Neuronal stem cell (in vitro differentiated cells): ENCODE measurements around the gene CACNG4.
"Not testable (repeated sequence)": the region's sequence is repeated elsewhere in the genome, so short reads cannot be mapped to it uniquely, and the experiment has no call there.

ENCODE experiments used
- DNase-seq: peaks from one replicate; pipeline ENCODE4 v3.0.0-alpha.2; 2013; ENCODE audit warnings: low spot score
- H2AFZ ChIP-seq: one replicate; pipeline ENCODE4 v1.6.1; 2013; ENCODE audit warnings: mild to moderate bottlenecking, low read length, inconsistent platforms
- H2AK5ac ChIP-seq: 2 replicates; pipeline ENCODE4 v1.6.1; 2013; ENCODE audit warnings: low read depth, mild to moderate bottlenecking, inconsistent platforms, low read length, moderate library complexity, mixed read lengths
- H2BK120ac ChIP-seq: 2 replicates; pipeline ENCODE4 v1.6.1; 2013; ENCODE audit warnings: low read depth, mild to moderate bottlenecking, inconsistent platforms, low read length, moderate library complexity, mixed read lengths
- H2BK12ac ChIP-seq: one replicate; pipeline ENCODE4 v1.6.1; 2013; ENCODE audit warnings: low read length, inconsistent platforms
- H2BK15ac ChIP-seq: 2 replicates; pipeline ENCODE4 v1.6.1; 2013; ENCODE audit warnings: mild to moderate bottlenecking, low read length, inconsistent platforms, mixed read lengths
- H2BK5ac ChIP-seq: one replicate; pipeline ENCODE4 v1.6.1; 2013; ENCODE audit warnings: inconsistent platforms, mild to moderate bottlenecking, low read length, moderate library complexity
- H3K14ac ChIP-seq: one replicate; pipeline ENCODE4 v1.6.1; 2013; ENCODE audit warnings: low read length, inconsistent platforms
- H3K18ac ChIP-seq: 2 replicates; pipeline ENCODE4 v1.6.1; 2013; ENCODE audit warnings: low read length, inconsistent platforms
- H3K23ac ChIP-seq: 2 replicates; pipeline ENCODE4 v1.6.1; 2013; ENCODE audit warnings: low read depth, mild to moderate bottlenecking, mixed read lengths, low read length, inconsistent platforms; ENCODE audit not compliant: poor library complexity
- H3K27ac ChIP-seq: replicated peaks from 3 replicates; pipeline ENCODE4 v1.5.1; 2013; ENCODE audit warnings: low read length, inconsistent platforms
- H3K27me3 ChIP-seq, 3 experiments: 2 replicates each; pipeline ENCODE4 v1.6.1; 2013; ENCODE audit warnings: low read length in 3 of 3, mild to moderate bottlenecking in 2 of 3, inconsistent platforms in 1 of 3, low read depth in 1 of 3, mixed read lengths in 1 of 3, moderate library complexity in 1 of 3; ENCODE audit not compliant: control insufficient read depth in 3 of 3, insufficient read depth in 3 of 3
- H3K36me3 ChIP-seq, 2 donors: replicated peaks in 1 of 2; 2 replicates each; pipeline ENCODE4 v1.6.1; 2013; ENCODE audit warnings: low read length in 2 of 2; ENCODE audit not compliant: control insufficient read depth in 2 of 2, insufficient read depth in 2 of 2
- H3K4ac ChIP-seq: 2 replicates; pipeline ENCODE4 v1.6.1; 2013; ENCODE audit warnings: inconsistent platforms, mild to moderate bottlenecking, low read length, moderate library complexity
- H3K4me1 ChIP-seq, 2 donors: 1 replicate in 1 of 2; 2 replicates in 1 of 2; pipeline ENCODE4 v1.6.1; 2013; ENCODE audit warnings: low read length in 2 of 2, low read depth in 1 of 2; ENCODE audit not compliant: control insufficient read depth in 2 of 2, insufficient read depth in 1 of 2
- H3K4me2 ChIP-seq: one replicate; pipeline ENCODE4 v1.6.1; 2013; ENCODE audit warnings: mild to moderate bottlenecking, low read length, inconsistent platforms; ENCODE audit not compliant: insufficient read depth, poor library complexity, severe bottlenecking
- H3K4me3 ChIP-seq, 2 donors: 2 replicates each; pipeline ENCODE4 v1.5.1; 2013; ENCODE audit warnings: low read length in 2 of 2, mild to moderate bottlenecking in 2 of 2, inconsistent platforms in 1 of 2, moderate library complexity in 1 of 2
- H3K79me1 ChIP-seq: one replicate; pipeline ENCODE4 v1.6.1; 2013; ENCODE audit warnings: low read depth, mild to moderate bottlenecking, inconsistent platforms, low read length, moderate library complexity
- H3K9ac ChIP-seq: one replicate; pipeline ENCODE4 v1.6.1; 2013; ENCODE audit warnings: mild to moderate bottlenecking, low read depth, low read length, inconsistent platforms; ENCODE audit not compliant: poor library complexity
- H3K9me3 ChIP-seq, 2 donors: replicated peaks in 1 of 2; 2 replicates each; pipeline versions ENCODE3 to v1.6.1; 2013; ENCODE audit warnings: low read length in 2 of 2, mild to moderate bottlenecking in 2 of 2, inconsistent platforms in 1 of 2, low read depth in 1 of 2, mixed read lengths in 1 of 2, moderate library complexity in 1 of 2; ENCODE audit not compliant: control insufficient read depth in 2 of 2, insufficient read depth in 1 of 2
- H4K8ac ChIP-seq: one replicate; pipeline ENCODE4 v1.6.1; 2013; ENCODE audit warnings: low read depth, mild to moderate bottlenecking, inconsistent platforms, low read length, moderate library complexity
- H4K91ac ChIP-seq: one replicate; pipeline ENCODE4 v1.6.1; 2013; ENCODE audit warnings: low read length, low read depth, mild to moderate bottlenecking, inconsistent platforms; ENCODE audit not compliant: poor library complexity
- WGBS, 2 donors: extraction: QIAGEN DNeasy Blood & Tissue Kit; methylation state at CpG; one replicate each; pipeline ENCODE4 v1.1.7; 2013; ENCODE audit warnings: missing lambda C conversion rate in 2 of 2, mixed read lengths in 1 of 2; ENCODE audit not compliant: insufficient read length in 2 of 2, insufficient replicate concordance in 1 of 2; ENCODE audit errors: extremely low coverage in 2 of 2; 5-methylcytosine and 5-hydroxymethylcytosine counted together

Gene CACNG4

GRCh38 chr17:67035131-67036083, 70.9 kb downstream of the CACNG4 start:
- WGBS, 2 donors, result 100% methylated on average over 1 of the region's 11 CpGs; no CpG with 5 or more reads in 1 of the 2 donors
- no peak overlapping the region for H3K4ac ChIP-seq
- no peak overlapping the region for H4K8ac ChIP-seq
- H3K36me3 ChIP-seq, result no peaks in the 10 kb centered on the region
- no peak overlapping the region for H2AK5ac ChIP-seq
- no peak overlapping the region for H4K91ac ChIP-seq
- no peak overlapping the region for H2BK120ac ChIP-seq
- no peak overlapping the region for H3K18ac ChIP-seq
- H3K27ac ChIP-seq, result no peak overlapping the region
- no peak overlapping the region for H3K4me2 ChIP-seq
- H3K4me3 ChIP-seq, result no peak overlapping the region
- H2BK12ac ChIP-seq, result no peak overlapping the region
- no peak overlapping the region for H2AFZ ChIP-seq
- no peak overlapping the region for H3K14ac ChIP-seq
- H3K23ac ChIP-seq, result no peak overlapping the region
- H3K9ac ChIP-seq, result no peak overlapping the region
- H3K27me3 ChIP-seq, result no peaks in the 10 kb centered on the region
- no peak overlapping the region for H2BK15ac ChIP-seq
- peaks cover 0 to 7% of the 10 kb centered on the region in 2 donors for H3K4me1 ChIP-seq
- H2BK5ac ChIP-seq, result no peak overlapping the region
- no peaks in the 10 kb centered on the region for H3K79me1 ChIP-seq
- peaks cover 0 to 4% of the 10 kb centered on the region in 2 donors for H3K9me3 ChIP-seq
- DNase-seq, result no peak

DNA sequence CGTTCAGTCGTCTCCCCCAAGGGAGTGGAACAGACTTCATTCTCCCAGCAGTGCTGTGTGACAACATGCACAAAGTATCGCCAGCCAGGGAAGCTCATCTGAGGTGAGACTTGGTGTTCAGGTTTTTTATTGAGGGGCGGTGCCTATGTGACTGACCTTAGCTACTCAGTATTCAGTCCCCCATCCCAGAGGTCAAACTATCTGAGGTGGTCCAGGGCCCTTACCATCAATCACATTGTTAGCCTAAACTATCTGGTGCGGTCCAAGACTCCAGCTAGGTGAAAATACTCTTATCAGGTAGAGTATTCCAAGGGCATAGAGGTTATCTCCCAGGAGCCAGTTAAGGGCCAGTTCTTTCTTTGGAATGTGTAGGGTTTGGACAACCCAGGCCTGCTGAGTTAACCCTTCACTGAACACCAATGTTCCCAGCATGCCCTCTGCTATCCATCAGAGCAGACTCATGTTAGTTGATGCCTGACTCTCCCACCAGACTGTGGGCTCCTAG, 74.4 kb downstream of the CACNG4 start:
- Histone ChIP-seq H3K4me1 (no peaks in the 10 kb centered on the region), H3K27ac (no peak overlapping the region), H2AK5ac (no peak overlapping the region), H4K91ac (no peak overlapping the region), H3K4ac (no peak overlapping the region), H3K4me3 (no peak overlapping the region), H2AFZ (no peak overlapping the region), H4K8ac (no peak overlapping the region), H3K9me3 (no peaks in the 10 kb centered on the region), H3K27me3 (peaks cover 0 to 7% (median 0%) of the 10 kb centered on the region in 3 experiments), H3K23ac (no peak overlapping the region), H2BK5ac (no peak overlapping the region), H2BK12ac (no peak overlapping the region), H3K36me3 (no peaks in the 10 kb centered on the region), H3K9ac (no peak overlapping the region), H3K18ac (no peak overlapping the region), H2BK120ac (no peak overlapping the region), H2BK15ac (no peak overlapping the region), H3K4me2 (no peak overlapping the region), H3K79me1 (no peaks in the 10 kb centered on the region), H3K14ac (no peak overlapping the region)
- no CpG with 5 or more reads among the region's 5 CpGs for WGBS, 2 donors
- DNase-seq, result no peak

GRCh38 chr17:67040652-67041051, 76.1 kb downstream of the CACNG4 start:
- H3K9ac ChIP-seq, result no peak overlapping the region
- H3K4ac ChIP-seq, result no peak overlapping the region
- WGBS, 2 donors, result no CpG with 5 or more reads among the region's 6 CpGs
- no peak overlapping the region for H3K4me2 ChIP-seq
- H3K27me3 ChIP-seq, result peaks cover 0 to 7% (median 0%) of the 10 kb centered on the region in 3 experiments
- H2AK5ac ChIP-seq, result no peak overlapping the region
- H2BK12ac ChIP-seq, result no peak overlapping the region
- H3K14ac ChIP-seq, result no peak overlapping the region
- no peak overlapping the region for H2AFZ ChIP-seq
- H4K91ac ChIP-seq, result no peak overlapping the region
- H2BK120ac ChIP-seq, result no peak overlapping the region
- no peak for DNase-seq
- no peak overlapping the region for H3K27ac ChIP-seq
- no peak overlapping the region for H3K4me3 ChIP-seq
- no peaks in the 10 kb centered on the region for H3K79me1 ChIP-seq
- no peak overlapping the region for H2BK5ac ChIP-seq
- no peak overlapping the region for H3K18ac ChIP-seq
- no peak overlapping the region for H4K8ac ChIP-seq
- H3K4me1 ChIP-seq, result no peaks in the 10 kb centered on the region
- no peak overlapping the region for H2BK15ac ChIP-seq
- no peaks in the 10 kb centered on the region for H3K9me3 ChIP-seq
- no peaks in the 10 kb centered on the region for H3K36me3 ChIP-seq
- no peak overlapping the region for H3K23ac ChIP-seq

GRCh38 chr17:67041119-67041518, 76.6 kb downstream of the CACNG4 start:
- H2AFZ ChIP-seq, DNase-seq, H3K27me3 ChIP-seq, H4K91ac ChIP-seq, H3K18ac ChIP-seq, H3K4me2 ChIP-seq, H3K9ac ChIP-seq, H2BK12ac ChIP-seq, H3K36me3 ChIP-seq, H4K8ac ChIP-seq, H3K14ac ChIP-seq, H3K4me3 ChIP-seq, H2BK15ac ChIP-seq, H3K27ac ChIP-seq, H3K79me1 ChIP-seq, H3K4me1 ChIP-seq, H2BK5ac ChIP-seq, H3K23ac ChIP-seq, H2BK120ac ChIP-seq, H3K4ac ChIP-seq, H2AK5ac ChIP-seq, H3K9me3 ChIP-seq: not testable (repeated sequence)
- WGBS, 2 donors, result no CpG with 5 or more reads among the region's 5 CpGs
